Endothelial cell of umbilical vein (primary cell): Measurements from ENCODE around the gene MDFI. TPM values are rescaled to one million over a fixed set of nuclear protein-coding genes. Genes with fewer than 3 reads are reported as not detected.

Experiments used
- BruUV-seq: library from RNA; stranded (reverse); fragments of 400-500 nt; replicated peaks from 2 replicates; lab custom pipeline; 2021; lab: Mats Ljungman, UMichigan
- CTCF ChIA-PET: fragments of 300-600, 350-600 bp; sonication (Branson Sonifier 250); formaldehyde crosslinking; loops from one replicate; lab custom pipeline; 2021; ENCODE audit warnings: antibody characterized with exemption, inconsistent platforms; lab: Charles Lee
- POLR2A ChIA-PET: fragments of 300-600, 350-600 bp; sonication (Branson Sonifier 250); formaldehyde crosslinking; loops from one replicate; lab custom pipeline; 2021; ENCODE audit warnings: antibody characterized with exemption, inconsistent platforms; lab: Charles Lee
- DNase-seq: peaks from one replicate; pipeline ENCODE4 v3.0.0-alpha.2; 2011; ENCODE audit warnings: low read depth, low spot score
- FAIRE-seq: peaks from 2 replicates; lab custom pipeline; 2011; peaks lifted over from hg19 to GRCh38; lab: Jason Lieb, UNC
- H2AFZ ChIP-seq: 2 replicates; pipeline ENCODE4 v1.6.0; 2012; ENCODE audit warnings: low read depth, low read length, control low read depth, inconsistent platforms
- H3K27ac ChIP-seq: 2 replicates; pipeline ENCODE4 v1.5.1; 2011; ENCODE audit warnings: low read depth, mild to moderate bottlenecking, control low read depth, low read length, moderate library complexity; ENCODE audit not compliant: insufficient read depth
- H3K27me3 ChIP-seq, 2 experiments: 2 replicates each; pipeline versions ENCODE4 v1.6.0 to v1.6.1; 2011; ENCODE audit warnings: low read length in 2 of 2, mixed read lengths in 1 of 2; ENCODE audit not compliant: control insufficient read depth in 2 of 2, insufficient read depth in 2 of 2
- H3K36me3 ChIP-seq, 2 experiments: 2 replicates in 1 of 2; 3 replicates in 1 of 2; pipeline ENCODE4 v1.5.1; 2011; ENCODE audit warnings: low read length in 2 of 2, mild to moderate bottlenecking in 1 of 2, moderate library complexity in 1 of 2; ENCODE audit not compliant: control insufficient read depth in 2 of 2, insufficient read depth in 2 of 2; ENCODE audit errors: extremely low read depth in 1 of 2
- H3K4me1 ChIP-seq: 3 replicates; pipeline ENCODE4 v1.5.1; 2011; ENCODE audit warnings: mild to moderate bottlenecking, low read length; ENCODE audit not compliant: control insufficient read depth, insufficient read depth; ENCODE audit errors: extremely low read depth
- H3K4me2 ChIP-seq: 2 replicates; pipeline ENCODE4 v1.6.1; 2011; ENCODE audit warnings: low read length, control low read depth, mixed read lengths; ENCODE audit not compliant: insufficient read depth
- H3K4me3 ChIP-seq, 3 experiments: fragments of 200-600 bp in 1 of 3; sonication (generic), shearing (Covaris generic) in 1 of 3; replicated peaks in 1 of 3; 2 replicates each; pipeline ENCODE4 v1.5.1; 2011 to 2016; ENCODE audit warnings: control low read depth in 3 of 3, low read length in 3 of 3, mild to moderate bottlenecking in 2 of 3, inconsistent platforms in 1 of 3, low read depth in 1 of 3, moderate library complexity in 1 of 3; ENCODE audit not compliant: insufficient read depth in 1 of 3
- H3K79me2 ChIP-seq: 2 replicates; pipeline ENCODE4 v1.6.0; 2012; ENCODE audit warnings: low read length, inconsistent platforms; ENCODE audit not compliant: control insufficient read depth, insufficient read depth
- H3K9ac ChIP-seq: replicated peaks from 2 replicates; pipeline ENCODE3; 2011; ENCODE audit warnings: low read length, control low read depth; ENCODE audit not compliant: insufficient read depth; ENCODE audit errors: extremely low read depth
- H3K9me1 ChIP-seq: replicated peaks from 3 replicates; pipeline ENCODE4 v1.6.0; 2011; ENCODE audit warnings: mild to moderate bottlenecking, low read length; ENCODE audit not compliant: control insufficient read depth, insufficient read depth; ENCODE audit errors: extremely low read depth
- H3K9me3 ChIP-seq: replicated peaks from 2 replicates; pipeline ENCODE4 v1.5.1; 2012; ENCODE audit warnings: low read length, inconsistent platforms; ENCODE audit not compliant: control insufficient read depth, insufficient read depth
- H4K20me1 ChIP-seq: replicated peaks from 2 replicates; pipeline ENCODE3; 2011; ENCODE audit warnings: mild to moderate bottlenecking, low read length; ENCODE audit not compliant: control insufficient read depth, insufficient read depth; ENCODE audit errors: extremely low read depth
- CTCF ChIP-seq, 2 donors: IDR thresholded peaks; 1 replicate in 1 of 2; 2 replicates in 1 of 2; pipeline ENCODE4 v1.5.1; 2011; ENCODE audit warnings: low read length in 2 of 2, mild to moderate bottlenecking in 2 of 2, moderate library complexity in 2 of 2, control low read depth in 1 of 2, inconsistent platforms in 1 of 2, low read depth in 1 of 2; ENCODE audit not compliant: insufficient read depth in 1 of 2; ENCODE audit errors: extremely low read depth in 1 of 2
- EZH2 ChIP-seq: IDR thresholded peaks from 2 replicates; pipeline ENCODE4 v1.6.1; 2012; ENCODE audit warnings: borderline replicate concordance, low read depth, mild to moderate bottlenecking, moderate library complexity, low read length, inconsistent platforms; ENCODE audit not compliant: severe bottlenecking
- FOS ChIP-seq: IDR thresholded peaks from 2 replicates; pipeline ENCODE4 v1.6.1; 2011; ENCODE audit warnings: mild to moderate bottlenecking, low read length, moderate library complexity, borderline replicate concordance; ENCODE audit not compliant: insufficient read depth
- GATA2 ChIP-seq: IDR thresholded peaks from 2 replicates; pipeline ENCODE4 v1.7.0; 2011; ENCODE audit warnings: low read depth, mild to moderate bottlenecking, moderate library complexity, mixed read lengths, low read length; ENCODE audit not compliant: insufficient read length, insufficient read depth
- JUN ChIP-seq: IDR thresholded peaks from 2 replicates; pipeline ENCODE4 v1.6.1; 2011; ENCODE audit warnings: borderline replicate concordance, low read depth; ENCODE audit not compliant: insufficient read length, insufficient read depth
- MAX ChIP-seq: IDR thresholded peaks from 2 replicates; pipeline ENCODE4 v1.6.1; 2011; ENCODE audit not compliant: insufficient read depth, insufficient read length
- MYC ChIP-seq: IDR thresholded peaks from one replicate; pipeline ENCODE4 v1.6.1; 2011; ENCODE audit warnings: mild to moderate bottlenecking, low read depth, low read length
- POLR2A ChIP-seq: IDR thresholded peaks from 2 replicates; pipeline ENCODE4 v1.6.1; 2012; ENCODE audit warnings: low read depth, mild to moderate bottlenecking, control low read depth, low read length
- POLR2AphosphoS5 ChIP-seq: IDR thresholded peaks from 2 replicates; pipeline ENCODE4 v1.6.1; 2012; ENCODE audit warnings: low read depth, mild to moderate bottlenecking, control low read depth, low read length, moderate library complexity; ENCODE audit not compliant: insufficient read depth
- dilution Hi-C: fragments of 300-500 bp; cut with MboI; formaldehyde crosslinking; loops from one replicate; pipeline ENCODE4 v1.15.0; 2019; ENCODE audit warnings: low sequenced_read_pairs; ENCODE audit not compliant: extremely low pct_ligation_motif_present
- intact Hi-C: fragments of 100-400 bp; cut with micrococcal nuclease; formaldehyde crosslinking; loops from one replicate; pipeline ENCODE4 v1.10.0; 2022
- polyA plus RNA-seq, 4 experiments: library from polyadenylated mRNA; depleted of rRNA in 3 of 4; stranded (reverse) in 3 of 4; unstranded in 1 of 4; fragments of >200 nt; gene quantifications; 2 replicates each; pipeline versions ENCODE4 v1.2.1 to v1.2.3, GENCODE V29; 2011 to 2012; ENCODE audit warnings: missing spikeins in 1 of 4
- total RNA-seq: library from RNA; stranded (reverse); gene quantifications from 2 replicates; pipeline ENCODE4 v1.2.3, GENCODE V29; 2021

Gene MDFI
- total and polyA plus RNA-seq, 2 donors (not counting 3 experiments of a cell fraction or from before 2014, with no cell fraction given) = 32.4 to 74.1 TPM

GRCh38 chr6:41671376-41671775, 33.1 kb downstream of the MDFI start:
- Histone ChIP-seq H3K4me1 (no peaks in the 10 kb centered on the region), H3K27me3 (peaks cover 8 to 17% of the 10 kb centered on the region in 2 experiments), H3K9me1 (no peaks in the 10 kb centered on the region), H3K4me3 (no peak overlapping the region), H3K4me2 (no peak overlapping the region), H3K36me3 (no peaks in the 10 kb centered on the region), H3K9me3 (no peaks in the 10 kb centered on the region), H2AFZ (no peak overlapping the region), H3K27ac (no peak overlapping the region), H4K20me1 (no peaks in the 10 kb centered on the region), H3K79me2 (no peaks in the 10 kb centered on the region), H3K9ac (no peak overlapping the region)
- CTCF ChIA-PET = interaction anchor here (0.9 to 1.9 kb wide), 3 partner anchors 11 to 304 kb away, joined by 3 to 14 read pairs (median 4); no protein-coding TSS in a partner anchor
- TF ChIP-seq MAX = no peak
- no peak for TF ChIP-seq JUN
- no peak for TF ChIP-seq POLR2A
- TF ChIP-seq CTCF (IDR thresholded peaks at IDR 0.05; ENCODE audit: extremely low read depth in 1 of 2, insufficient read depth in 1 of 2, low read depth in 1 of 2, low read length in 2 of 2) = no peak
- intact Hi-C loops = no loop called here
- POLR2A ChIA-PET = no interaction called here
- DNase-seq (no peak), FAIRE-seq (no peak)
- dilution Hi-C loops = no loop called here
- BruUV-seq = no TSS peak

- FAIRE-seq (no peak), DNase-seq (no peak)
- Histone ChIP-seq H4K20me1 (no peaks in the 10 kb centered on the region), H3K36me3 (no peaks in the 10 kb centered on the region), H3K9me1 (no peaks in the 10 kb centered on the region), H3K9ac (no peak overlapping the region), H3K9me3 (no peaks in the 10 kb centered on the region), H2AFZ (no peak overlapping the region), H3K27me3 (peaks cover 8 to 17% of the 10 kb centered on the region in 2 experiments), H3K4me3 (no peak overlapping the region), H3K27ac (no peak overlapping the region), H3K4me1 (no peaks in the 10 kb centered on the region), H3K79me2 (no peaks in the 10 kb centered on the region), H3K4me2 (no peak overlapping the region)
- dilution Hi-C loops (no loop called here), intact Hi-C loops (no loop called here)
- no peak for TF ChIP-seq MYC
- TF ChIP-seq MAX = no peak
- no peak for TF ChIP-seq CTCF (IDR thresholded peaks at IDR 0.05; ENCODE audit: extremely low read depth in 1 of 2, insufficient read depth in 1 of 2, low read depth in 1 of 2, low read length in 2 of 2)
- TF ChIP-seq EZH2 = no peak
- no peak for TF ChIP-seq JUN
- TF ChIP-seq FOS = no peak
- no peak for TF ChIP-seq GATA2
- no peak for TF ChIP-seq POLR2AphosphoS5
- TF ChIP-seq POLR2A = no peak
- CTCF ChIA-PET = interaction anchor here (1.1 to 1.9 kb wide), 2 partner anchors 10 to 70 kb away, joined by 4 to 14 read pairs; no protein-coding TSS in a partner anchor
- POLR2A ChIA-PET = no interaction called here
- BruUV-seq = no TSS peak
These were observed 33.7 kb downstream of the MDFI start for GRCh38 chr6:41672016-41672415.
